B cell (primary cell): ENCODE data around the gene SLC2A11. TPM values are rescaled to one million over a fixed set of nuclear protein-coding genes. Genes with fewer than 3 reads are reported as not detected.

Experiments
- ATAC-seq: fragments of 200-7000 bp; cut with Tn5 transposase; one replicate; pipeline ENCODE4 v1.10.0; 2021; ENCODE audit warnings: low read depth, mild to moderate bottlenecking, moderate number of reproducible peaks, moderate library complexity
- CTCF ChIA-PET: fragments of 350-600 bp; sonication (Branson Sonifier 250); formaldehyde crosslinking; loops from one replicate; lab custom pipeline; 2021; ENCODE audit warnings: antibody characterized with exemption, inconsistent platforms; lab: Charles Lee
- POLR2A ChIA-PET: fragments of 350-600 bp; sonication (Branson Sonifier 250); formaldehyde crosslinking; loops from one replicate; lab custom pipeline; 2021; ENCODE audit warnings: antibody characterized with exemption; lab: Charles Lee
- DNase-seq: peaks from one replicate; pipeline ENCODE4 v3.0.0; 2013
- H2AFZ ChIP-seq: 2 replicates; pipeline ENCODE4 v1.6.1; 2012; ENCODE audit warnings: mild to moderate bottlenecking, low read depth, low read length; ENCODE audit not compliant: insufficient read depth, poor library complexity, severe bottlenecking
- H3K27ac ChIP-seq, 2 donors: 1 replicate in 1 of 2; 2 replicates in 1 of 2; pipeline ENCODE4 v1.5.1; 2012 to 2013; ENCODE audit warnings: low read length in 2 of 2, mild to moderate bottlenecking in 2 of 2, moderate library complexity in 1 of 2
- H3K27me3 ChIP-seq, 4 experiments: fragments of 200-600 bp in 1 of 4; sonication (generic) in 1 of 4; replicated peaks in 1 of 4; 1 replicate in 2 of 4; 2 replicates in 2 of 4; pipeline versions ENCODE4 v1.6.1 to v1.7.0; 2013 to 2016; ENCODE audit warnings: low read length in 3 of 4, mild to moderate bottlenecking in 2 of 4, mixed read lengths in 1 of 4, moderate library complexity in 1 of 4; ENCODE audit not compliant: insufficient read depth in 4 of 4, control insufficient read depth in 3 of 4; ENCODE audit errors: control extremely low read depth in 1 of 4
- H3K36me3 ChIP-seq, 2 experiments: replicated peaks in 1 of 2; 1 replicate in 1 of 2; 2 replicates in 1 of 2; pipeline versions ENCODE4 v1.6.1 to v1.7.1; 2013; ENCODE audit warnings: low read length in 1 of 2; ENCODE audit not compliant: insufficient read depth in 2 of 2, control insufficient read depth in 1 of 2; ENCODE audit errors: control extremely low read depth in 1 of 2, extremely low read depth in 1 of 2
- H3K4me1 ChIP-seq, 2 donors: fragments of 200-600 bp in 1 of 2; sonication (generic) in 1 of 2; 1 replicate in 1 of 2; 2 replicates in 1 of 2; pipeline versions ENCODE4 v1.5.1 to v1.6.1; 2013 to 2017; ENCODE audit warnings: low read length in 2 of 2; ENCODE audit not compliant: control insufficient read depth in 2 of 2, insufficient read depth in 2 of 2
- H3K4me2 ChIP-seq: replicated peaks from 2 replicates; pipeline ENCODE3; 2012; ENCODE audit warnings: mild to moderate bottlenecking, low read depth, low read length; ENCODE audit not compliant: poor library complexity, severe bottlenecking
- H3K4me3 ChIP-seq, 5 experiments: fragments of 200-600 bp in 1 of 5; sonication (generic) in 1 of 5; 1 replicate in 3 of 5; 2 replicates in 2 of 5; pipeline versions ENCODE4 v1.5.1 to v1.7.0; 2011 to 2016; ENCODE audit warnings: low read length in 4 of 5, mild to moderate bottlenecking in 4 of 5, low read depth in 2 of 5, control low read depth in 1 of 5, moderate library complexity in 1 of 5; ENCODE audit not compliant: insufficient read depth in 1 of 5; ENCODE audit errors: control extremely low read depth in 1 of 5, extremely low read depth in 1 of 5
- H3K79me2 ChIP-seq: fragments of 200-600 bp; sonication (generic); one replicate; pipeline ENCODE4 v1.6.0; 2016; ENCODE audit warnings: low read length; ENCODE audit not compliant: control insufficient read depth, insufficient read depth
- H3K9ac ChIP-seq: fragments of 200-600 bp; sonication (generic); 2 replicates; pipeline ENCODE4 v1.6.1; 2017; ENCODE audit warnings: mild to moderate bottlenecking, low read length, moderate library complexity
- H3K9me3 ChIP-seq, 3 donors: one replicate each; pipeline versions ENCODE4 v1.6.1 to v1.7.1; 2013; ENCODE audit warnings: low read length in 2 of 3; ENCODE audit not compliant: control insufficient read depth in 2 of 3, insufficient read depth in 1 of 3; ENCODE audit errors: control extremely low read depth in 1 of 3
- H4K20me1 ChIP-seq: 2 replicates; pipeline ENCODE4 v1.6.0; 2012; ENCODE audit warnings: mild to moderate bottlenecking, low read length; ENCODE audit not compliant: insufficient read depth, control insufficient read depth, poor library complexity, severe bottlenecking
- H3K27ac Mint-ChIP-seq: one replicate; pipeline ENCODE4 v1.8.0; 2021; ENCODE audit warnings: mixed read lengths
- H3K27me3 Mint-ChIP-seq: one replicate; pipeline ENCODE4 v1.8.0; 2021; ENCODE audit warnings: mixed read lengths
- H3K4me1 Mint-ChIP-seq: one replicate; pipeline ENCODE4 v1.8.0; 2021; ENCODE audit warnings: mixed read lengths
- H3K4me3 Mint-ChIP-seq: one replicate; pipeline ENCODE4 v1.8.0; 2021; ENCODE audit warnings: mixed read lengths
- H3K9me3 Mint-ChIP-seq: one replicate; pipeline ENCODE4 v1.8.0; 2022; ENCODE audit warnings: mixed read lengths; ENCODE audit not compliant: insufficient read depth
- EZH2 ChIP-seq: IDR thresholded peaks from 2 replicates; pipeline ENCODE4 v1.6.1; 2012; ENCODE audit warnings: borderline replicate concordance, low read depth, mild to moderate bottlenecking, moderate library complexity, low read length; ENCODE audit not compliant: insufficient read depth, poor library complexity, severe bottlenecking
- WGBS: methylation state at CpG from one replicate; pipeline ENCODE4 v1.1.5; 2013; ENCODE audit warnings: missing lambda C conversion rate; ENCODE audit not compliant: insufficient coverage; 5-methylcytosine and 5-hydroxymethylcytosine counted together
- intact Hi-C: fragments of 100-400 bp; cut with micrococcal nuclease; formaldehyde crosslinking; loops from one replicate; pipeline ENCODE4 v1.10.0; 2022
- polyA plus RNA-seq: library from polyadenylated mRNA; depleted of rRNA; stranded (reverse); fragments of >200 nt; gene quantifications from 2 replicates; pipeline ENCODE4 v1.2.3, GENCODE V29; 2012
- total RNA-seq, 2 donors: library from RNA; stranded (reverse); fragments of 120-200 nt in 1 of 2; gene quantifications; 1 replicate in 1 of 2; 2 replicates in 1 of 2; pipeline versions ENCODE4 v1.2.3 to v1.2.4, GENCODE V29; 2013 to 2022
- TF ChIP-seq, protein P1 (sequence below): fragments of 200-600 bp; IDR thresholded peaks from one replicate; pipeline ENCODE4 v1.8.0; 2022; ENCODE audit warnings: antibody characterized with exemption, mild to moderate bottlenecking

The SLC2A11 gene
- total and polyA plus RNA-seq, 2 donors (not counting 1 experiment from before 2014, with no cell fraction given) = 38.6 to 54.3 TPM

DNA sequence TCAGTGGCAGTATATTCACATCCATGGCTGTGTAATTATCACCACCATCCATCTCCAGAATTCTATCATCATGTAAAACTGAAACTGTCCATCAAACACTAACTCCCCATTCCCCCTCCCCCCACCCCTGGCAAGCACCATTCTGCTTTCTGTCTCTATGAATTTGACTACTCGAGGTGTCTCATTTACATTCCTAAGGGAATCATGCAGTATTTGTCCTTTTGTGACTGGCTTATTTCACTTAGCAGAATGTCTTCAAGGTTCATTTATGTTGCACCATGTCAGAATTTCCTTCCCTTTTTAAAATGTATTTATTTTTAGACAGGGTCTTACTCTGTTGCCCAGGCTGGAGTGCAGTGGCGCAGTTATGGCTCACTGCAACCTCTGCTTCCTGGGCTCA, 39.1 kb upstream of the SLC2A11 start:
- H3K36me3 ChIP-seq = peaks cover 8 to 65% of the 10 kb centered on the region in 2 experiments
- H3K9ac ChIP-seq = no peak overlapping the region
- peak overlapping the region; percentile 6 to 43 for H3K27ac ChIP-seq
- no peaks in the 10 kb centered on the region for H3K27me3 ChIP-seq
- H3K79me2 ChIP-seq = peaks cover 59% of the 10 kb centered on the region
- peak overlapping the region; percentile 67 for H3K4me2 ChIP-seq
- peak overlapping the region in 1 of 5 experiments; percentile 29 for H3K4me3 ChIP-seq
- H3K4me1 ChIP-seq = peaks cover 43% of the 10 kb centered on the region in 2 donors
- ChIA-PET CTCF (no interaction called here), POLR2A (no interaction called here)
- Mint-ChIP-seq H3K27me3 (no peaks in the 10 kb centered on the region), H3K4me3 (peak overlapping the region; percentile 44), H3K27ac (peak overlapping the region; percentile 93), H3K9me3 (no peaks in the 10 kb centered on the region), H3K4me1 (peaks cover 55% of the 10 kb centered on the region)
- ATAC-seq = no peak
- 0% methylated on average over 1 of the region's 2 CpGs for WGBS
- intact Hi-C loops = no loop called here
- DNase-seq = peak; percentile 22
- H4K20me1 ChIP-seq = peaks cover 6% of the 10 kb centered on the region
- no peak overlapping the region for H2AFZ ChIP-seq
- H3K9me3 ChIP-seq = no peaks in the 10 kb centered on the region
- TF ChIP-seq, protein P1, sequence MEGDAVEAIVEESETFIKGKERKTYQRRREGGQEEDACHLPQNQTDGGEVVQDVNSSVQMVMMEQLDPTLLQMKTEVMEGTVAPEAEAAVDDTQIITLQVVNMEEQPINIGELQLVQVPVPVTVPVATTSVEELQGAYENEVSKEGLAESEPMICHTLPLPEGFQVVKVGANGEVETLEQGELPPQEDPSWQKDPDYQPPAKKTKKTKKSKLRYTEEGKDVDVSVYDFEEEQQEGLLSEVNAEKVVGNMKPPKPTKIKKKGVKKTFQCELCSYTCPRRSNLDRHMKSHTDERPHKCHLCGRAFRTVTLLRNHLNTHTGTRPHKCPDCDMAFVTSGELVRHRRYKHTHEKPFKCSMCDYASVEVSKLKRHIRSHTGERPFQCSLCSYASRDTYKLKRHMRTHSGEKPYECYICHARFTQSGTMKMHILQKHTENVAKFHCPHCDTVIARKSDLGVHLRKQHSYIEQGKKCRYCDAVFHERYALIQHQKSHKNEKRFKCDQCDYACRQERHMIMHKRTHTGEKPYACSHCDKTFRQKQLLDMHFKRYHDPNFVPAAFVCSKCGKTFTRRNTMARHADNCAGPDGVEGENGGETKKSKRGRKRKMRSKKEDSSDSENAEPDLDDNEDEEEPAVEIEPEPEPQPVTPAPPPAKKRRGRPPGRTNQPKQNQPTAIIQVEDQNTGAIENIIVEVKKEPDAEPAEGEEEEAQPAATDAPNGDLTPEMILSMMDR = no peak
- no peak for TF ChIP-seq EZH2

DNA sequence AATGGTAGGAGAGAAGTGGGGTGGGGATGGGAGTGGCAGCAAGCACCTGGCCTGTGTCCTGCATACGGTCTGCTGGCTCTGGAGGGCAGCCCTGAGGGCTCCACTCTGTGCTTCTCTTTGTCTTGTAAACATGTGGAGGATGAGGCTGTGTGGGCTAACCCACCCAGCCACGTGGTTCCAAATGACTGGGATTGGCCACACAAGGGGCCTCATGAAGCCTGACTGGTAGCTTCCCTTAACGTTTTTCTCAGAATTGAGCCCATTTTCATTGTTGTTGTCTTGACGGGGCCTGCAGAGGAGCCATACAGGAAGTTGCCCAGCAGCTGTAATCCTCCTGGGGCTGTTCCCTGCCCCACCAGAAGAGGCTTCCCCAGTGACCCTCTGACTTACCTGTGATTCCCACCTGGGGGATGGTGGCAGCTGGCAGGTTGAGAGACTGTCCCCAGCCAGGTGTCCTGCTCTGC, 36.9 kb upstream of the SLC2A11 start:
- Mint-ChIP-seq H3K4me1 (peaks cover 59% of the 10 kb centered on the region), H3K9me3 (no peaks in the 10 kb centered on the region), H3K4me3 (peak overlapping the region; percentile 68), H3K27me3 (no peaks in the 10 kb centered on the region), H3K27ac (peak overlapping the region; percentile 93)
- intact Hi-C loops = loop anchor here (2.0 kb wide), 2 partner anchors 18 to 20 kb away; partner anchors contain the start of gene DERL3
- Histone ChIP-seq H3K9ac (peak overlapping the region; percentile 3), H3K79me2 (peaks cover 69% of the 10 kb centered on the region), H3K4me2 (peak overlapping the region; percentile 51), H3K4me3 (no peak overlapping the region), H3K27ac (peak overlapping the region; percentile 60 to 68), H3K36me3 (peaks cover 8 to 80% of the 10 kb centered on the region in 2 experiments), H4K20me1 (peaks cover 27% of the 10 kb centered on the region), H3K9me3 (no peaks in the 10 kb centered on the region), H3K4me1 (peaks cover 43% of the 10 kb centered on the region in 2 donors), H2AFZ (no peak overlapping the region), H3K27me3 (no peaks in the 10 kb centered on the region)
- DNase-seq = peak; percentile 41
- CTCF ChIA-PET = interaction anchor here (0.6 to 1.7 kb wide), 8 partner anchors 15 to 177 kb away, joined by 3 to 7 read pairs (median 4); partner anchors contain the start of gene MMP11
- no peak for TF ChIP-seq EZH2
- TF ChIP-seq, protein P1 = no peak
- POLR2A ChIA-PET = interaction anchor here (1.0 to 1.5 kb wide), 5 partner anchors 17 to 50 kb away, joined by 3 to 8 read pairs (median 3); partner anchors contain the start of gene DERL3
- WGBS = 3% methylated on average over 4 of the region's 4 CpGs
- peak; percentile 81 for ATAC-seq
